Keratinocyte (primary cell): ENCODE measurements around the gene SMAD6. TPM values are rescaled to one million over a fixed set of nuclear protein-coding genes. Genes with fewer than 3 reads are reported as not detected.
A peak's percentile ranks its signal among the peaks of the same experiment; 100 is the strongest.
"Not testable (repeated sequence)": the region's sequence is repeated elsewhere in the genome, so short reads cannot be mapped to it uniquely, and the experiment has no call there.

Experiments used
- DNase-seq: peaks from one replicate; pipeline ENCODE4 v3.0.0-alpha.2; 2011; ENCODE audit warnings: low read depth, missing footprints, low spot score
- FAIRE-seq: peaks from 2 replicates; lab custom pipeline; 2011; peaks lifted over from hg19 to GRCh38; lab: Jason Lieb, UNC
- H2AFZ ChIP-seq: 2 replicates; pipeline ENCODE4 v1.6.0; 2012; ENCODE audit warnings: low read length, control low read depth, inconsistent platforms; ENCODE audit not compliant: control insufficient read depth
- H3K27ac ChIP-seq: 2 replicates; pipeline ENCODE4 v1.5.1; 2011; ENCODE audit warnings: low read length; ENCODE audit not compliant: control insufficient read depth, insufficient read depth
- H3K27me3 ChIP-seq: 3 replicates; pipeline ENCODE4 v1.6.0; 2011; ENCODE audit warnings: low read length; ENCODE audit not compliant: control insufficient read depth, insufficient read depth; ENCODE audit errors: extremely low read depth
- H3K36me3 ChIP-seq, 2 experiments: 2 replicates in 1 of 2; 3 replicates in 1 of 2; pipeline ENCODE4 v1.5.1; 2011; ENCODE audit warnings: low read length in 2 of 2, mild to moderate bottlenecking in 1 of 2; ENCODE audit not compliant: control insufficient read depth in 2 of 2, insufficient read depth in 2 of 2; ENCODE audit errors: extremely low read depth in 1 of 2
- H3K4me1 ChIP-seq: 3 replicates; pipeline ENCODE4 v1.5.1; 2011; ENCODE audit warnings: low read length; ENCODE audit not compliant: control insufficient read depth, insufficient read depth; ENCODE audit errors: extremely low read depth
- H3K4me2 ChIP-seq: 3 replicates; pipeline ENCODE4 v1.6.0; 2011; ENCODE audit warnings: low read depth, low read length; ENCODE audit not compliant: control insufficient read depth, insufficient read depth; ENCODE audit errors: extremely low read depth
- H3K4me3 ChIP-seq, 3 experiments: fragments of 200-600 bp in 1 of 3; sonication (generic) in 1 of 3; 2 replicates in 2 of 3; 3 replicates in 1 of 3; pipeline ENCODE4 v1.5.1; 2011 to 2016; ENCODE audit warnings: low read length in 3 of 3, mild to moderate bottlenecking in 3 of 3, control low read depth in 2 of 3, inconsistent platforms in 1 of 3, low read depth in 1 of 3, mixed read lengths in 1 of 3, mixed run types in 1 of 3, moderate library complexity in 1 of 3; ENCODE audit not compliant: control insufficient read depth in 2 of 3, insufficient read depth in 2 of 3; ENCODE audit errors: extremely low read depth in 1 of 3
- H3K79me2 ChIP-seq: 2 replicates; pipeline ENCODE4 v1.6.0; 2012; ENCODE audit warnings: low read length; ENCODE audit not compliant: control insufficient read depth, insufficient read depth
- H3K9ac ChIP-seq: 3 replicates; pipeline ENCODE4 v1.6.0; 2011; ENCODE audit warnings: low read length; ENCODE audit not compliant: control insufficient read depth, insufficient read depth; ENCODE audit errors: extremely low read depth
- H3K9me1 ChIP-seq: 3 replicates; pipeline ENCODE4 v1.6.0; 2011; ENCODE audit warnings: low read length; ENCODE audit not compliant: control insufficient read depth, insufficient read depth; ENCODE audit errors: extremely low read depth
- H3K9me3 ChIP-seq: 2 replicates; pipeline ENCODE4 v1.5.1; 2012; ENCODE audit warnings: low read depth, low read length; ENCODE audit not compliant: control insufficient read depth
- H4K20me1 ChIP-seq: 3 replicates; pipeline ENCODE4 v1.6.0; 2011; ENCODE audit warnings: low read length; ENCODE audit not compliant: control insufficient read depth, insufficient read depth; ENCODE audit errors: extremely low read depth
- CTCF ChIP-seq, 3 experiments: IDR thresholded peaks in 1 of 3; conservative IDR thresholded peaks in 1 of 3; optimal IDR thresholded peaks in 1 of 3; 2 replicates in 2 of 3; 3 replicates in 1 of 3; pipeline versions ENCODE3 to v1.5.1; 2011; ENCODE audit warnings: low read length in 3 of 3, mild to moderate bottlenecking in 3 of 3, moderate library complexity in 2 of 3, control low read depth in 1 of 3, inconsistent platforms in 1 of 3; ENCODE audit not compliant: insufficient read depth in 2 of 3; ENCODE audit errors: extremely low read depth in 1 of 3
- EZH2 ChIP-seq: IDR thresholded peaks from one replicate; pipeline ENCODE4 v1.6.1; 2012; ENCODE audit warnings: inconsistent platforms, mild to moderate bottlenecking, low read length, moderate library complexity
- dilution Hi-C: fragments of 300-500 bp; cut with MboI; formaldehyde crosslinking; loops from one replicate; pipeline ENCODE4 v1.7.0; 2020; ENCODE audit warnings: low sequenced_read_pairs; ENCODE audit not compliant: extremely low pct_ligation_motif_present
- polyA plus RNA-seq, 5 experiments: library from polyadenylated mRNA; depleted of rRNA in 3 of 5; stranded (reverse) in 3 of 5; stranded (forward) in 1 of 5; unstranded in 1 of 5; fragments of >200 nt; gene quantifications; 1 replicate in 1 of 5; 2 replicates in 3 of 5; 3 replicates in 1 of 5; pipeline versions ENCODE4 v1.2.1 to v1.2.3, GENCODE V29; 2011 to 2012; ENCODE audit warnings: missing spikeins in 2 of 5, low read depth in 1 of 5, low replicate concordance in 1 of 5

SMAD6 gene
- polyA plus RNA-seq, 1 donor (not counting 4 experiments of a cell fraction or from before 2014, with no cell fraction given): 0.03 TPM

- Histone ChIP-seq H4K20me1 (no peaks in the 10 kb centered on the region), H3K4me1 (no peaks in the 10 kb centered on the region), H3K79me2 (no peaks in the 10 kb centered on the region), H3K4me2 (no peak overlapping the region), H3K36me3 (no peaks in the 10 kb centered on the region), H3K27ac (no peak overlapping the region), H3K9me3 (peaks cover 4% of the 10 kb centered on the region), H2AFZ (no peak overlapping the region), H3K9me1 (no peaks in the 10 kb centered on the region), H3K9ac (no peak overlapping the region), H3K27me3 (no peaks in the 10 kb centered on the region), H3K4me3 (no peak overlapping the region)
- TF ChIP-seq CTCF (optimal IDR thresholded peaks at IDR 0.05 in 1 of 3, IDR thresholded peaks at IDR 0.05 in 1 of 3, conservative IDR thresholded peaks at IDR 0.05 in 1 of 3; ENCODE audit: extremely low read depth in 1 of 3, insufficient read depth in 2 of 3, low read length in 3 of 3) (no peak), EZH2 (no peak)
- DNase-seq (no peak), FAIRE-seq (no peak)
- dilution Hi-C loops: no loop called here
Observed at GRCh38 chr15:66684136-66684681, 17.8 kb upstream of the SMAD6 start.

- Histone ChIP-seq H3K9ac (no peak overlapping the region), H4K20me1 (no peaks in the 10 kb centered on the region), H3K27ac (no peak overlapping the region), H2AFZ (no peak overlapping the region), H3K4me3 (no peak overlapping the region), H3K79me2 (no peaks in the 10 kb centered on the region), H3K27me3 (no peaks in the 10 kb centered on the region), H3K4me1 (no peaks in the 10 kb centered on the region), H3K4me2 (no peak overlapping the region), H3K9me1 (no peaks in the 10 kb centered on the region), H3K9me3 (peaks cover 4% of the 10 kb centered on the region), H3K36me3 (no peaks in the 10 kb centered on the region)
- dilution Hi-C loops: no loop called here
- FAIRE-seq: no peak
- no peak for DNase-seq
- peak in 1 of 3 experiments; percentile 35 for TF ChIP-seq CTCF (optimal IDR thresholded peaks at IDR 0.05 in 1 of 3, IDR thresholded peaks at IDR 0.05 in 1 of 3, conservative IDR thresholded peaks at IDR 0.05 in 1 of 3; ENCODE audit: extremely low read depth in 1 of 3, insufficient read depth in 2 of 3, low read length in 3 of 3)
- TF ChIP-seq EZH2: no peak
Observed at GRCh38 chr15:66685638-66686150, 16.3 kb upstream of the SMAD6 start.

GRCh38 chr15:66690912-66691311 lies 11.1 kb upstream of the SMAD6 start:
- H3K27me3 ChIP-seq, dilution Hi-C loops, FAIRE-seq, H3K4me1 ChIP-seq, H3K79me2 ChIP-seq, H3K9me1 ChIP-seq, H4K20me1 ChIP-seq, H3K27ac ChIP-seq, H3K4me2 ChIP-seq, DNase-seq, H3K4me3 ChIP-seq, H3K9me3 ChIP-seq, H3K36me3 ChIP-seq, H3K9ac ChIP-seq, H2AFZ ChIP-seq: not testable (repeated sequence)
